HG03558 (cell line): ENCODE measurements around the gene HYKK.
"Not testable (repeated sequence)": the region's sequence is repeated elsewhere in the genome, so short reads cannot be mapped to it uniquely, and the experiment has no call there.

ENCODE experiments used
- ATAC-seq: cut with Tn5 transposase; IDR thresholded peaks from one replicate; pipeline ENCODE4 v1.9.1; 2021; ENCODE audit warnings: moderate number of reproducible peaks; ENCODE audit not compliant: unreplicated experiment; ENCODE audit errors: extremely low read depth

The HYKK gene

DNA sequence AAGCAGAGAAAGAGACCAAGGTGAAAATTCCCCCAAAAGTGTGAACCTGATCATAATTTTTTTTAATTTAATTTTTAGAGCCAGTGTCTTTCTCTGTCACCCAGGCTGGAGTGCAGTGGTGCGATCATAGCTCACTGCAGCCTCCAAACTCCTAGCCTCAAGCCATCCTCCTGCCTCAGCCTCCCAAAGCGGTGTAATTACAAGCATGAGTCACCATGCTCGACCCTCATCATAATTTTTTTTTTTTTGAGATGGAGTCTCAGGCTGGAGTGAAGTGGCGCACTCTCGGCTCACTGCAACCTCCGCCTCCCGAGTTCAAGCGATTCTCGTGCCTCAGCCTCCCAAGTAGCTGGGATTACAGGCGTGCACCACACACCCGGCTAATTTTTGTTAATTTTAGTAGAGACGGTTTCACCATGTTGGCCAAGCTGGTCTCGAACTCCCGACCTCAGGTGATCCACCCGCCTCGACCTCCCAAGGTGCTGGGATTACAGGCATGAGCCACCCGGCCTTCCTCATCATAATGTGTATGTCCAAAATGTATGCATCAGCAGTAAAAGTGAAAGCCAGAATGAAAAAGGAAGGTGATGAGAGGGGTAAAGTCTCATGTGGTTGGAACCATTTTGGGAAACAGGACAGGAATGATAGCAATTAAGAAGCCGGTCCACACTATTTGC lies 32.2 kb downstream of the HYKK start:
- ATAC-seq: not testable (repeated sequence)

DNA sequence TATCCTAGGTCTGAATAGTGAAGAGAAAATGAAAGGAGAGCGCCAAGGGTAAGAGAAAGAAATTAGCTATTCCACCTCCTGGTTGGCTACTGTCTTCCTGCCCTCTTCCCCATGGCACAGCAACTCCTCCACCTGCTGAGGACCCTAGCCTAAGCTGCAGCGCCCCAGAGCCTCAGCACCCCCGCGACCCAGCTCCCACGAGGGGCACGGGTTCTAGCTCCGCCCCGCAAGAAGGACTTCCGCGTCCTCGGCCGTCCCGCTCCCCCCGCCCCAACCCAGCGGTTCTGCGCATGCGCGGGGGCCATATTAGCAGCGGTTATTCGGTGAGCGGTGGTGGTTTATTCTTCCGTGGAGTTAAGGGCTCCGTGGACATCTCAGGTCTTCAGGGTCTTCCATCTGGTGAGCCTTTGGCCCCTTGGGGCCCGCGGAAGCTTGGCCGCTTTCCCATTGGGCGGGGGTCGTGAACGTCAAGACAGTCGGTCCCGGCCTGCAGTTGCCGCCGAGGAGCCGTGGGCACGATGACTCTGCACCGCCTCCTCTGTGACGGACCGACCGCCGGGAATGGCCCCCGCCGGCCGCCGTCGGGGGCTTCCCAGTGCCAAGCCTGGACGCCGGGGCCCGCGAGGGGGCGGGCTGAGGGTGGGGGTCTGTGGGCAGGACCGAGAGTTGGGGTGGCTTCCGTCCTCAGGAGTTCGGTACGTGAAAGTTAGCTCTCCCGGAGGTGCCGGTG lies 32.9 kb downstream of the HYKK start, which contains the start of gene PSMA4:
TSS of gene PSMA4 (plus strand) at position 304 of the 730 bp plus-strand sequence. CDS start 1,484 bp downstream, outside the sequence.
- peak; percentile 51 for ATAC-seq

DNA sequence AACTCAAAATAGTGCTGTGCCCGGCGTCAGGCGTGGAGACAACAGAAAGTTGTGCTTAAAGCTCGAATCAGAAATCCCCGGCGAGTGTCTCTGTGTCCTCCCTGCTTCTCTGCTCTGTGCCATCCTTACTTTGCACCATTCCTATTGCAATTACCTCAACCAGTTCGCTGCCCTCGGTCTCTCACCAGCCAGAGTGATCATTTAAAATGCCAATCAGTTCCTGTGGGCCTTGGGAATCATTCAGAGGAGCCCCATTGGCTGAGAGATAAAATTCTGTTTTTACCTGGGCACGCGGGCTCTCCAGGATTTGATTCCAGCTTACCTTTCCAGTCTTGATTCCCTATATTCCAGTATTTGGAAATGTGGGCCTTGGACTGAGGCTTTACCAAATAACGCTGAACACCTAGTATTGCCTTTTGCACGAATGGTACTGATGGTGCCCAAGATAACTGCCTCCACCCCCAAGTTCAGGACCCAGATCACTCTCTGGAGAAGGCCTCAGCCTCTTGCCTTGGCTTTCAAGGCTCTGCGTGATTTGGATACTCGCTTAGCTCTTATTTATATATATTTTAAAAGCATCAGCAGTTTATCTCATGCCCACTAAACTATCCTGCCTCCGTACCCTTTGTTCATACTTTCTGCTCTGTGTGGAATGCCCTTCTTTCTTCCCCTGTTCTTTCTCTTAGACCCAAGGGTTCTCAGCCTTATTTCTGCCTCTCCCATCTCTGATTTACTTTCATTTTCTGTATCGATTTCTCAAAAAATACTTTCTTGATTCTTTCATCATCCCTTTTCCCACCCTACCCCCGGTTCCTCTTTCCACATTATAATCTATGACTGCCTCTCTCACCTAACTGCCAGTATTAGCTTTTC lies 33.7 kb downstream of the HYKK start:
- no peak for ATAC-seq

DNA sequence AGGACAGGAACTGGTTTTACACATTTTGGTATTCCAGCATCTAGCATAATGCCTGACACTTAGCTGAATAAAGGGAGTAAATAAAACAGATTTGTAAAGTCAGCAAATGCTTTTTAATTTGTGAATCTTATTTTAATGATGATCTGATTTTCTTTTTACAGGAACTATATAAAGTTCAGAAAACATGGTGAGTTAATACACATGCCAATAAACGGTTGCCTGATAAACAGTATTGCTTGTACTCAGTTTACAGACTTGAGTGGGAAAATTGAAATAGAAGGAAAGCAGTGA lies 34.3 kb downstream of the HYKK start:
- ATAC-seq: no peak

DNA sequence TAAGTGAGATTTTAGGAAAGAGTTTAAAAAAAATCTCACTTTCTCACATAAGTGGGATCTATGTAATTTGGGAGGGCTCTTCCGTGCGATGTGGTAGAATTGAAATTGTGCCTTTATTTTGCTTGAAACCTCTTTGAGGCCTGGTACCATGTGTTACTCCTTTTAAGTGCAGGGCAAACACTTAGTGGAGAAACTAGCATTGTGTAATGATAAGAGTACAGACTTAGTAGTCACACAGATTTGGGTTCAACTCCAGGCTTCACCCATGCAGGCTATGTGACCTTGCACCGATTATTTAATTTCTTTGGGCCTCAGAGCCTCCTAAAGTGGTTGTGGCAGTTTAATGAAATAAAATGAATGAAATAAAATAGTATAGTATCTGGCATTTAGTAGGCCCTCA lies 35.3 kb downstream of the HYKK start:
- ATAC-seq: no peak

DNA sequence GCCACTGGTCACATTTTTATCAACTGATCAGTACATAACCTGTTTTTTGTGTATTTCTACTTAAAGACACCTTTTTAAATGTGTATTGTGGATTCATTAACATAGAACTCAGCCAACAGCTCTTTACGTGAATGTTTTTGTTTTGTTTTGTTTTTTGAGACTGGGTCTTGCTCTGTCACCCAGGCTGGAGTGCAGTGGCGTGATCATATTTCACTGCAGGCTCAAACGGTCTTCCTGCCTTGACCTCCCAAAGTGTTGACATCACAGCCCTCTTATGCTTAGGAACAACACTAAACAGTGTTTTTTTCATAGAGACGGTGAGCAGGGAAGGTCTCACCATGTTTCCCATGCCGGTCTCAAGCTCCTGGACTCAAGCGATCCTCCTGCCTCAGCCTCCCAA lies 42.8 kb downstream of the HYKK start:
- no peak for ATAC-seq

DNA sequence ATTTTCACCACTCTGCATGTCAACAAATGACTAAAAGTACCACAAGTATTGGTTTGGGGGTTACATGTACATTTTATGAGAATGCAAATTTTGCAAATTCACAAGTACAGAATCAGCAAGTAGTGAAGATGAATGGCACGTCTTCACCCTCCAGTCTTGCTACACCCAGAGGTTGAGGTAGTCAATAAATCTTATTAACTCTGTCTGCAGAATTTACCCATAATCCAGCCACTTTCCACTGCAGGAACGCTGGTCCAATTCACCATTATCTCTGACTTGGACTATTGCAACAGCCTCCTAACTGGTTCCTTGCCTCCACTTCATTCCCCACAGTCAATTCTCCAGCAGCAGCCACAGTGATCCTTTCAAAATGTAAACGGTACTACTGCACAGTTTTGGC lies 43.4 kb downstream of the HYKK start:
- ATAC-seq: no peak

DNA sequence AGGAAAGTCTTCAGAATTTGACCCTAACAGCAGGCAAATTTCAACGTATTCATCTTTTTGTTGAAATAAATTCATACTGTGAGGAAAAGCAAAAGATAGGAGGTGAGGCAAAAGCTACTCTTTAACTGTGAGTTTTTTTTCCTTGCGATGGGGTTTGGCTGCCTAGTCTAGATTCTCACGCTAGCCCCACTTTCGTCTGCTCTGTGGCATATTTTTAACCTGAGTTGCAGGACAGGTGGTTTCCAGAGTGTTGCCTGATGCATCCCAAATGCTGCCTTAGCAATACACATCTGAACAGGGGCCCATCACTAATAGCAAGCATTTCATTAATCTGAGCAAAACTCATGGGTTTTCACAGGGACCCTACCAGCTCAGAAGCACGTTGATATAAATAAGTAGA lies 44.5 kb downstream of the HYKK start:
- no peak for ATAC-seq

DNA sequence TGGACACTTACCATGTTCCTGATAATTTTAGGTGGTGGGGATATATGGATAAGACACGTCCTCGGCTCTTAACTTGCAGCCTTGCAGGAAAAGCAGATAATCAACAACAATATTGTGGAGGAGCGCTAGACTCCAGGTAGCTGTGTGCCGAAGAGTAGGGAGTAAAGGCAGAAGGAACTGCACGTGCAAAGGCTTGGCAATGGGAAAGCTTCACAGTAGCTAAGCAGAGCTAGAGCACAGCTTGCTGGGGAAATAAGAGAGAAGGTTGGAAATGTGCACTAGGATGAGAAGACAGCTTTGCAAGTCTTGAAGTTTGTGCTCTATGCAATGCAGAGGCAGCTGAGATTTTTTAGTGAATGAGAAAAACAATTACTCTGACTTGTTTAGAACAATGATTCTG lies 45.2 kb downstream of the HYKK start:
- ATAC-seq: no peak

DNA sequence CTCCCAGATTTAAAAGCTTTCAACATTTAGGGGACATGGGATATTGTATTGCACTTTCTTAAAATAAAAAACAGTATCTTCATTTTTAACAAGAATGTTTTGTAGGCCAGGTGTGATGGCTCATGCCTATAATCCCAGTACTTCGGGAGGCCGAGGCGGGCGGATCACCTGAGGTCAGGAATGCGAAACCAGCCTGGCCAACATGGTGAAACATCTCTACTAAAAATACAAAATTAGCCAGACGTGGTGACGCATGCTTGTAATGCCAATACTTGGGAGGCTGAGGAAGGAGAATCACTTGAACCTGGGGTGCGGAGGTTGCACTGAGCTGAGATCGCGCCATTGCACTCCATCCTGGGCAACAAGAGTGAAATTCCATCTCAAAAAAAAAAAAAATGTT lies 52.8 kb downstream of the HYKK start:
- ATAC-seq: not testable (repeated sequence)

DNA sequence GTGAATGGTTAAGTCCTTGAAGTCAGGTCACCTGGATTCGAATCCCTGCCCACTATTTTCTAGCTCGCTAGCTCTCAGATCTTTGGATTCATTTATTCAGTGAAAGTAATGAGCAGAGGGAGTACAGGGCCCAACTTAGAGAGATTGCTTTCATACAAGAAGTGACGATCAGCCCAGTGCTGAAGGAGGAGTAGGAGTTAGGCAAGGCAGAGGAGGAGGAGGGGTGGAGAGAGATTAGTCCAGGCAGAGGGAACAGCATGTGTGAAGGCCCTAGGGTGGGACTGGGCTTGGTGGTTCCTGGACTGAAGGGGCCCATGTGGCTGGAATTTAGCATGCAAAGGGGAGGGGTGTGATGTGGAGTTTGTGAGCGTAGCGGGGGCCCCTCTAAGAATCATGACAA lies 54.1 kb downstream of the HYKK start:
- no peak for ATAC-seq

DNA sequence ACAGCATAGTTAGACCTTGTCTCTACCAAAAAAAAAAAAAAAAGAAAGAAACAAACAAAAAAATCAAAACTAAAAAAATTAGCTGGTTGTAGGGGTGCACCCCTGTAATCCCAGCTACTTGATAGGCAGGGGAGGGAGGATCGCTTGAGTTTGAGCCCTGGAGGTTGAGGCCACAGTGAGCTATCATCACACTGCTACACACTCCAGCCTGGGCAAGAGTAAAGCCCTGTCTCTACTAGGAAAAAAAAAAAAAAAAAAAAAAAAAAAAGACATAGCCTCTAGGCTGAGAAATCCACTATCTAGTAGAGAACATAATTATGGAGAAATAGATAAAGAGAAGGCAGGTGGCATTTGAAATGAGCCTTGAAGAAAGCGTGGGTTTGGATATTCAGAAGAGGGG lies 55.7 kb downstream of the HYKK start:
- ATAC-seq: no peak

DNA sequence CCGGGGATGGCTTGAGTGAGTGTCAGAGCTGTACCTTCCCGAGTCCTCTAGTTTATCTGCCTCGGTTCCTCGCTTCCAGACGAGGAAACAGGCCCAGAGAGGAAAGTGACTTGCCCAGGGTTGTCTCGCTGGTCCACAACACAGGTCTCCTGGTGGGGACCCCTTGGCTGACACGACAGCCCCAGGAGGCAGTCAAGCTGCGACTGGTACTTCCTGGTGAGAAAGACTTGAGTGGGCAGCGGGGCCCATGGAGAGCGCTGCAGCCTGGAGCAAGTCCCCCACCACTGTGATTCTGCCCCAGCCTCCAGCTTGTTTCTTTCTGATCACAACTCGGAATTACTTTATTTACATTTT lies 57.3 kb downstream of the HYKK start:
- no peak for ATAC-seq

DNA sequence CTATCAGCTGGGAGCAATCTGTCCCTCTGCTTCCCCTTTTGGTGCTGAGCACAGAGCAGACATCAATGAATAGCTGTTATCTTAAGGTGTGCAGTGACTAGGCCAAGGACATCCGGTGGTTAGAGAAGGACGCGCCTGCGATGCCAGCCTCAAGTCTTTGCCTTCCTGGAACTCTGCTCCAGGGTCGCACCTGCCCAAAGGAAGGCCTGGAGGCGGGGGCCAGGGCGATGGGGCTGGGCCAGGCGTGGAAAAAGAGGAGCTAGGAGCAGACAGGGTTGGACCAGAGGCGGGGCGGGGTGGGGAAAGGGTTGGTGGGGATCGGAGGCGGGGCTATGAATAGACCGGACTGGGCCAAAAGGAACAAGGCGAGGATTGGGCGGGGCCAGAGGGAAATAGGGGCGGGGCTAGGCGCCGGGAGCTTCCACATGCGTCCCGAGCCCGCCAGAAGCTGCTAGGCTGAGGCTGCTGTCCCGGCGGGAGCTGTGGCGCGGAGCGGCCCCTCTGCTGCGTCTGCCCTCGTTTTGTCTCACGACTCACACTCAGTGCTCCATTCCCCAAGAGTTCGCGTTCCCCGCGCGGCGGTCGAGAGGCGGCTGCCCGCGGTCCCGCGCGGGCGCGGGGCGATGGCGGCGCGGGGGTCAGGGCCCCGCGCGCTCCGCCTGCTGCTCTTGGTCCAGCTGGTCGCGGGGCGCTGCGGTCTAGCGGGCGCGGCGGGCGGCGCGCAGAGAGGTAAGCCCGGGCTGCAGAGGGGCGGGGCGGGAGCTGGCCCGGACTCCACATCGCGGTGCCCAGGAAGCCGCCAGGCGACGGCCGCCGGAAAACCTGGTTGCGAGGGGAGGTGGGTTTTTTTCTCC lies 57.9 kb downstream of the HYKK start, which contains the start of gene CHRNA5:
TSS of gene CHRNA5 (plus strand) at position 424 of the 854 bp plus-strand sequence. CDS start at position 624, 200 bp downstream.
- ATAC-seq: no peak

DNA sequence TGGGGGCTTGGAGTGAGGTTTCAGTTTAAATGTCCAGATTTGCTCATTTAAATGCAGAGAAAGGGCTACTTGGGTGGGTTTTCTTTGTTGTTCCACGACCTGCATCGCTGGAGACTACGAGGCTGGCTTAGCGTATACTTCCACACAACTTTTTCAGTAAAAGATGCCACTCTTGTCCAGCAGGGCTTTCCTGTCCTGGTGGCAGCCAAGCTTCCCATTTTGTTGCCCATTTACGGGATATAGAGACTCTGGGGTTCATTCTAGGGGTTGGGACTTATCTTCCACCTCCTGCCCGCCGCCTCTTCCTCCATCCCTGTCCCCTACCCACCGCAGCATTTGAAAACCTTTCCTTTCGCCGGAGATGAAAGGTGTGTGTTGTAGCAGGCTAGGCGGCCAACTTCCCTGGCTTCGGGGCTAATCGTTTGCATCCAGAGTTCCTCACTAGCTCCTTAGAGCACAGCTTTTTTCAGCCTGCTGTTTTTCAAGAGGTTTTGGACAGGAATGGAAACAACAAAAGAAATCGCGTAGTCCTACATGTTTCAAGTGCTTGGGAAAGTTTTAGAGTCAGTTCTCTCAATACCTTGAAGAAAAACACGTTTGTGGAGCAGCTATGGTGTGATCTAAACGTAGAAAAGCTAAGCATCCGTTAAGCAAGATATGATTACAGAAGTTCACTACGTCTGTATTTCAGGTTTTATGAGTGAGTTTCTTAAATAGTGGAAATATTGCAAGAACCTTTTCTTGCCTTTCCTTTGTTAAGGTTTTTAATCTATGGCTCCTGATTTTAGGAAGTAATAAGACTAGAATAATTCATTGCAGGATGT lies 58.8 kb downstream of the HYKK start:
- ATAC-seq: no peak

DNA sequence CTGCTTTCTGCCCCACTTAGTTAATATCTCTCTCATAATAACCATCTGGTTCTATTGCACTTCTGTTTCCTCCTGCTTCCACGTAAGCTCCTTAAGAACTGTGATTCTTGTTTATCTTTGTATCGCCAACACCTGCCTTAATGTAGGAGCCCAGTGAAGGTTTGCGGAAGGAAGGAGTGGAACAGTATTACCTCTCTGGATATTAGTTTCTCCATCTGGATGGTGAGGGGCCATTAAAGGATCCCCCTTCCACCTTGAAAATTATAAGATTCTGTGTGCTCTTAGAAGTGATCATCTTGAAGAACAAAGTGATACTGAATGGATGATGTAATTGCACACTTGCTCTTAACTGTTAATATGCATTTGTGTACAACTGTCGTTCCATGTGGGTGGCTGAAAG lies 60.2 kb downstream of the HYKK start:
- ATAC-seq: no peak

DNA sequence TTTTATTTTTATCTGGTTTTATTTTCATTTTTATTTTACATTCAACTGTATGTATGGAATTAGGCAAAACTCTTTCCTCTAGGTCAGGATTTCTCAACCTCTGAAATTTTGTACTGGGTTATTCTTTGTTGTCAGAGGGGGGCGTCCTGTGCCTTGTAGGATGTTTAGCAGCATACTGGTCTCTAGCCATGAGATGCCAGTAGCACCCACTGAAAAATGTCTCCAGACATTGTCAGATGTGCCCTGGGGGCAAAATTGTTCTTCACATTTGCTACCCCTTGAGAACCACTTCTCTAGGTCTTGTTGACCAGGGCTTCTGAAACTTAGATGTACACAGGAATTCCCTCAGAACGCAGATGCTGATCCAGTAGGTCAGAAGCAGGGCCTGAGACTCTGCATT lies 63.3 kb downstream of the HYKK start:
- ATAC-seq: no peak

DNA sequence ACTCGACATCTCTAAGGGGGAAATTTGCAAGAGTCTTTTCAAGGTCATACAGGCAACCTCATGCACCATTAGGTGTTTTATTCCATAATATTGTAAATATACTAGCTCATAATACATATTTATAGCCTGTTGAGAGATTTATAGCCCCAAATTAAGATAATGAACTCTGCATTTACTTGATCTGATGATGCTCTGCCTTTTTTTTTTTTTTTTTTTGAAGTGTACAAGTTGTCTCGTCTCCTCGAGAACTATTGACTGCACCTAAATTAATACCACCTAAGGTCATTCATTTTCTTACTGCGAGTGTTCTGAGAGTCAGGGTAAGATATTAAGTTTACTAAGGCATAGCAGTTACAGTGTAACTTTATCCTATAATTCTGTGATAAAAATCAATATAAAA lies 64.0 kb downstream of the HYKK start:
- no peak for ATAC-seq

DNA sequence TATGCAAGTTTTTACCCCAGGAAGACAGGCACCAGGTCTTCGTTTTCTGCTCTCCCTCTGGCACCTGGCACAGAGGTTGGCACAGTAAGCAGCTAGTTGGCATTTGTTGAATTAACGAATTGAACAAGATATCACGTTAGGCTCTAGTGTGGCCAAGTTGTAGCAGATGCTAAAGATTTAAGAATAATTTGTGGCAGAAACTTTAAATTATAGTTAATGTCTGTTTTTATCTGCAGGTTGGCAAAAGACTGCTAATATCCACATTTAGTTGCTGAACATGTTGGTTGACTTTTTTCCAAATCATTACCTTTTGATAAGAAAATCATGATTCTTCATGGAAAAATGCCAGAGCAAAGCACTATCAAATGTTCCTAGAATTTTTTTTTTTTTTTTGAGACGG lies 66.0 kb downstream of the HYKK start:
- ATAC-seq: no peak
